H1 (cell line): ENCODE measurements around the gene ATP11C. TPM values are rescaled to one million over a fixed set of nuclear protein-coding genes. Genes with fewer than 3 reads are reported as not detected.

Source experiments
- ATF3 ChIP-seq: IDR thresholded peaks from 2 replicates; pipeline ENCODE4 v1.6.1; 2011; ENCODE audit warnings: low read depth, mild to moderate bottlenecking, low read length; ENCODE audit not compliant: insufficient read depth
- CHD7 ChIP-seq: fragments of 300-600 bp; sonication (generic); IDR thresholded peaks from 2 replicates; pipeline ENCODE4 v1.7.1; 2012; ENCODE audit warnings: low read length, moderate library complexity, mild to moderate bottlenecking, inconsistent platforms; ENCODE audit not compliant: insufficient replicate concordance
- CTBP2 ChIP-seq: IDR thresholded peaks from 2 replicates; pipeline ENCODE4 v1.7.0; 2011; ENCODE audit warnings: borderline replicate concordance, mild to moderate bottlenecking, moderate library complexity, mixed read lengths, low read length; ENCODE audit not compliant: insufficient read depth, insufficient read length
- GTF2F1 ChIP-seq: IDR thresholded peaks from 2 replicates; pipeline ENCODE4 v1.6.1; 2012; ENCODE audit warnings: low read depth, low read length, improper control_type of control experiment, borderline replicate concordance
- HDAC2 ChIP-seq, 2 experiments: fragments of 300-600 bp in 1 of 2; sonication (generic) in 1 of 2; IDR thresholded peaks; 2 replicates each; pipeline ENCODE4 v1.6.1; 2011 to 2012; ENCODE audit warnings: low read depth in 2 of 2, low read length in 2 of 2, mild to moderate bottlenecking in 2 of 2, moderate library complexity in 2 of 2, borderline replicate concordance in 1 of 2, inconsistent platforms in 1 of 2
- polyA plus RNA-seq, 7 experiments: library from polyadenylated mRNA; depleted of rRNA in 3 of 7; stranded (reverse) in 5 of 7; unstranded in 2 of 7; fragments of >200 nt in 5 of 7; fragments of 200-250 nt in 2 of 7; gene quantifications; 1 replicate in 5 of 7; 2 replicates in 1 of 7; 4 replicates in 1 of 7; pipeline versions ENCODE4 v1.2.1 to v1.2.3, GENCODE V29; 2011 to 2013; ENCODE audit warnings: missing spikeins in 2 of 7, mixed read lengths in 2 of 7
- total RNA-seq: library from RNA; stranded (reverse); fragmentation: NEBNext Ultra II Directional; extraction: Animal tissue kit (Norgen Biotek cat#: 25700); gene quantifications from 2 replicates; pipeline ENCODE4 v1.2.1, GENCODE V29; 2021

The ATP11C gene
- total and polyA plus RNA-seq, 2 of the 8 experiments (the other 6 are each of a cell fraction or from before 2014, with no cell fraction given), result 14.7 to 52.1 TPM

- TF ChIP-seq CHD7 (no peak), CTBP2 (no peak), HDAC2 (IDR thresholded peaks at IDR 0.05; ENCODE audit: borderline replicate concordance in 1 of 2, low read depth in 2 of 2, low read length in 2 of 2) (no peak), GTF2F1 (no peak), ATF3 (no peak)
Observed at GRCh38 chrX:139826065-139827044, 106.5 kb downstream of the ATP11C start (continued).
